ENCODE measurements around the gene UNC45B. TPM values are rescaled to one million over a fixed set of nuclear protein-coding genes. Genes with fewer than 3 reads are reported as not detected.

Gene UNC45B
- total and polyA plus RNA-seq, 2 experiments from 2014 or later: not detected

DNA sequence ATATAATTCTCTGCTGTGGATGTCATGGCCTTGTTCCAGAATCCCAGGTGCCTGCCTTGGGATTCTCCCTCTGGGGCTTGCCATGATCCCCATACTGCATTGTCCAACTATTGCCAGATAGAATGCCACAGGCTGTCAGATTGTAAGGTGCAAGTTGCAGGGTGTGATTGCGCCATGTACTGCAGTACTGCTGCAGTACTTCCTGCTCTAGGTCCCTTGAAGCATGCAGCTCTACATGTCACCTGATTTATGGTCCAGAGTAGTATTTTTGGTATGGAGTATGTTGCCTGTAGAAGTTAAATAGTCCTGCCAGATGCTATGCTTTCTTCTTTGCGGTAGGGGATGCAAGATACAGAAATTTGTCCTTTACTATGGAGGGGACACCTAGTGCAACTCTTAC, 88.3 kb downstream of the UNC45B start:
- Histone ChIP-seq H3K4me1 (ENCODE audit: insufficient read depth) (peaks cover 18% of the 10 kb centered on the region), H3K27ac (no peak overlapping the region), H3K36me3 (ENCODE audit: low read depth) (no peaks in the 10 kb centered on the region), H4K20me1 (ENCODE audit: insufficient read depth) (no peaks in the 10 kb centered on the region), H3F3A (ENCODE audit: insufficient read depth) (0 out of 2 replicates have a peak, but pooled peaks cover 11% of the 10 kb centered on the region), H3K27me3 (replicated peaks; ENCODE audit: insufficient read depth) (no peaks in the 10 kb centered on the region), H3K4me2 (ENCODE audit: unreplicated experiment) (no peak overlapping the region), H3K9me2 (ENCODE audit: insufficient read depth) (no peaks in the 10 kb centered on the region), H3K4me3 (no peak overlapping the region), H3K9ac (no peak overlapping the region), H3K79me2 (ENCODE audit: insufficient read depth) (no peaks in the 10 kb centered on the region), H3K9me3 (ENCODE audit: low read depth) (no peaks in the 10 kb centered on the region), H2AFZ (no peak overlapping the region)
- TF ChIP-seq EZH2phosphoT487 (IDR thresholded peaks at IDR 0.05; ENCODE audit: insufficient read depth, low read depth): no peak
- TF ChIP-seq EZH2 (IDR thresholded peaks at IDR 0.05; ENCODE audit: insufficient read depth, poor library complexity, severe bottlenecking): no peak
- DNase-seq: no peak
- in situ Hi-C loops (cut with MboI): no loop called here
- 0 to 2% methylated on average over 2 of the region's 2 CpGs for WGBS, 2 experiments (ENCODE audit: low coverage in 1 of 2, low lambda C conversion rate in 2 of 2, missing lambda C conversion rate in 2 of 2)

DNA sequence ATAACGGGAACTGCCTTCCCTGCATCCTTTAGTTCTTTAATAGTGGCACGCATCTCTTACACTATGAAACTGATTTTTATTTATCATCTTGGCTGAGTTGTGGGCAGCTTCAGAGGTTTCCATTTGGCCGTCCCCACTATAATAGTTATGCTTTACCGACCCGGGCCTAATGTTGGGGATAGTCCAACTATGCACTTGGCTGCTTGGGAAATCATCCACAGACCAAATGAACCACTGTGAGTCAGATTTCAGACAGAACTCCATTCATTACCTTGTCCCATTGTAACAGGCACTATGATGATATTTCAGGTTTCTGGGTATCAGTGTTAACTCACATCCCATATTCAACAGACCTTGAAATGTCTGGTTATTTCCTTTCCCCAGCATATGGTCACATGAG, 89.2 kb downstream of the UNC45B start:
- in situ Hi-C loops (cut with MboI): no loop called here
- Histone ChIP-seq H2AFZ (no peak overlapping the region), H3K9ac (no peak overlapping the region), H3K4me2 (ENCODE audit: unreplicated experiment) (no peak overlapping the region), H3K9me3 (ENCODE audit: low read depth) (no peaks in the 10 kb centered on the region), H4K20me1 (ENCODE audit: insufficient read depth) (no peaks in the 10 kb centered on the region), H3K79me2 (ENCODE audit: insufficient read depth) (peaks cover 6% of the 10 kb centered on the region; the same call in 1 of the 2 replicates), H3K4me3 (no peak overlapping the region), H3K9me2 (ENCODE audit: insufficient read depth) (no peaks in the 10 kb centered on the region), H3K27me3 (replicated peaks; ENCODE audit: insufficient read depth) (no peaks in the 10 kb centered on the region), H3K4me1 (ENCODE audit: insufficient read depth) (peaks cover 18% of the 10 kb centered on the region), H3F3A (ENCODE audit: insufficient read depth) (0 out of 2 replicates have a peak, but pooled peaks cover 11% of the 10 kb centered on the region), H3K27ac (no peak overlapping the region), H3K36me3 (ENCODE audit: low read depth) (no peaks in the 10 kb centered on the region)
- peak; percentile 46 for DNase-seq
- TF ChIP-seq EZH2phosphoT487 (IDR thresholded peaks at IDR 0.05; ENCODE audit: insufficient read depth, low read depth) (no peak), EZH2 (IDR thresholded peaks at IDR 0.05; ENCODE audit: insufficient read depth, poor library complexity, severe bottlenecking) (no peak)
- 53 to 55% methylated on average over 5 of the region's 5 CpGs for WGBS, 2 experiments (ENCODE audit: low coverage in 1 of 2, low lambda C conversion rate in 2 of 2, missing lambda C conversion rate in 2 of 2)

DNA sequence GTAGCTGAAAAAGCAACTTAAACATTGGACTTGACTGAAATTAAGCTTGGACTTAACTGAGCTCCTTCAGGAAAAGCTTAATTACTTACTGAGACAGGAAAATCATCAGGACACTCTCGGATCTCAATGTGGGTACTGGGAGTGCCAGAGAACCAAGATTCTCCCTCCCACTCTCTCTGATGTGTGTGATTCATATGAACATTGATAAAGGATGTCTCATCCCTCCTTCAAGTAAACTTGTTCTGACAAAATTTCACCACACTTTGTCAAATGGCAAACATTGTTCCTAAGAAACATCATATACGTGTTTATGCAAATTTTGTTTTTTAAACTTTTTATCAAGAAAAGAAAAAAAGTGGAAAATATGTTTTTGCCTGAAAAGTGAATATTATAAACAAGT, 91.2 kb downstream of the UNC45B start:
- no peak overlapping the region for H2AFZ ChIP-seq
- in situ Hi-C loops (cut with MboI): no loop called here
- peaks cover 19% of the 10 kb centered on the region for H3K79me2 ChIP-seq (ENCODE audit: insufficient read depth)
- H3K27ac ChIP-seq: peak overlapping the region; percentile 10
- H3K4me2 ChIP-seq (ENCODE audit: unreplicated experiment): peak overlapping the region; percentile 30
- no peak overlapping the region for H3K9ac ChIP-seq
- H3K27me3 ChIP-seq (replicated peaks; ENCODE audit: insufficient read depth): no peaks in the 10 kb centered on the region
- no peak overlapping the region for H3K4me3 ChIP-seq
- no peaks in the 10 kb centered on the region for H3K36me3 ChIP-seq (ENCODE audit: low read depth)
- H3K9me3 ChIP-seq (ENCODE audit: low read depth): no peaks in the 10 kb centered on the region
- no peaks in the 10 kb centered on the region for H3K9me2 ChIP-seq (ENCODE audit: insufficient read depth)
- DNase-seq: peak; percentile 89
- H3F3A ChIP-seq (ENCODE audit: insufficient read depth): peaks cover 18% of the 10 kb centered on the region
- 0 to 6% methylated on average over 2 of the region's 2 CpGs for WGBS, 2 experiments (ENCODE audit: low coverage in 1 of 2, low lambda C conversion rate in 2 of 2, missing lambda C conversion rate in 2 of 2)
- TF ChIP-seq EZH2 (IDR thresholded peaks at IDR 0.05; ENCODE audit: insufficient read depth, poor library complexity, severe bottlenecking): no peak
- TF ChIP-seq EZH2phosphoT487 (IDR thresholded peaks at IDR 0.05; ENCODE audit: insufficient read depth, low read depth): no peak
- H3K4me1 ChIP-seq (ENCODE audit: insufficient read depth): peaks cover 18% of the 10 kb centered on the region
- no peaks in the 10 kb centered on the region for H4K20me1 ChIP-seq (ENCODE audit: insufficient read depth)

Other genes starting within 250 kb of the UNC45B start
- gene CCT6B, start 186.4 kb upstream of the UNC45B start, total RNA-seq (2014; rRNA removed; shearing (Covaris generic)): 2.2 and 2.9 TPM in 2 replicates
- gene CCT6B, start 186.4 kb upstream of the UNC45B start, polyA plus RNA-seq (2016; fragmentation: Nextera tagmentation; extraction: Ambion mirVana): 3.8 and 4.6 TPM in 2 replicates
- gene ZNF830, start 186.3 kb upstream of the UNC45B start, total RNA-seq (2014; rRNA removed; shearing (Covaris generic)): 4.5 and 4.6 TPM in 2 replicates
- 10.2 and 10.6 TPM in 2 replicates for gene ZNF830, start 186.3 kb upstream of the UNC45B start, polyA plus RNA-seq (2016; fragmentation: Nextera tagmentation; extraction: Ambion mirVana)
- 14.4 and 22.0 TPM in 2 replicates for gene LIG3, start 167.3 kb upstream of the UNC45B start, total RNA-seq (2014; rRNA removed; shearing (Covaris generic))
- gene LIG3, start 167.3 kb upstream of the UNC45B start, polyA plus RNA-seq (2016; fragmentation: Nextera tagmentation; extraction: Ambion mirVana): 11.8 and 12.4 TPM in 2 replicates
- gene RFFL, start 84.1 kb upstream of the UNC45B start, total RNA-seq (2014; rRNA removed; shearing (Covaris generic)): 7.0 and 9.0 TPM in 2 replicates
- 3.9 and 4.2 TPM in 2 replicates for gene RFFL, start 84.1 kb upstream of the UNC45B start, polyA plus RNA-seq (2016; fragmentation: Nextera tagmentation; extraction: Ambion mirVana)
- gene RAD51D, start 28.0 kb upstream of the UNC45B start, total RNA-seq (2014; rRNA removed; shearing (Covaris generic)): 2.8 and 9.9 TPM in 2 replicates
- 7.7 and 8.0 TPM in 2 replicates for gene RAD51D, start 28.0 kb upstream of the UNC45B start, polyA plus RNA-seq (2016; fragmentation: Nextera tagmentation; extraction: Ambion mirVana)
- gene FNDC8, start 26.2 kb upstream of the UNC45B start, total RNA-seq (2014; rRNA removed; shearing (Covaris generic)): not detected in 2 replicates
- gene FNDC8, start 26.2 kb upstream of the UNC45B start, polyA plus RNA-seq (2016; fragmentation: Nextera tagmentation; extraction: Ambion mirVana): not detected in 2 replicates
- 16.7 and 18.5 TPM in 2 replicates for gene NLE1, start 5.5 kb upstream of the UNC45B start, total RNA-seq (2014; rRNA removed; shearing (Covaris generic))
- gene NLE1, start 5.5 kb upstream of the UNC45B start, polyA plus RNA-seq (2016; fragmentation: Nextera tagmentation; extraction: Ambion mirVana): 6.8 and 6.9 TPM in 2 replicates
- not detected in 2 replicates for gene SLC35G3, start 46.6 kb downstream of the UNC45B start, total RNA-seq (2014; rRNA removed; shearing (Covaris generic))
- not detected in 2 replicates for gene SLC35G3, start 46.6 kb downstream of the UNC45B start, polyA plus RNA-seq (2016; fragmentation: Nextera tagmentation; extraction: Ambion mirVana)
- 57.3 and 72.7 TPM in 2 replicates for gene SLFN5, start 95.3 kb downstream of the UNC45B start, total RNA-seq (2014; rRNA removed; shearing (Covaris generic))
- gene SLFN5, start 95.3 kb downstream of the UNC45B start, polyA plus RNA-seq (2016; fragmentation: Nextera tagmentation; extraction: Ambion mirVana): 33.4 and 33.9 TPM in 2 replicates
- gene SLFN11, start 225.8 kb downstream of the UNC45B start, total RNA-seq (2014; rRNA removed; shearing (Covaris generic)): 49.3 and 59.7 TPM in 2 replicates
- gene SLFN11, start 225.8 kb downstream of the UNC45B start, polyA plus RNA-seq (2016; fragmentation: Nextera tagmentation; extraction: Ambion mirVana): 32.8 and 34.1 TPM in 2 replicates

Data from GM23248 (cell line).